H9 (cell line): ENCODE data around the gene ABCG2. TPM values are rescaled to one million over a fixed set of nuclear protein-coding genes. Genes with fewer than 3 reads are reported as not detected.

Experiments
- DNase-seq: peaks from one replicate; pipeline ENCODE4 v3.0.0-alpha.2; 2017
- H2AFZ ChIP-seq: one replicate; pipeline ENCODE4 v1.6.1; 2013; ENCODE audit warnings: mild to moderate bottlenecking, low read length, control low read depth, moderate library complexity
- H2AK5ac ChIP-seq: 2 replicates; pipeline ENCODE4 v1.6.1; 2013; ENCODE audit warnings: low read length, control low read depth, mixed read lengths; ENCODE audit not compliant: insufficient read length
- H2BK120ac ChIP-seq: one replicate; pipeline ENCODE4 v1.6.1; 2013; ENCODE audit warnings: low read depth, mild to moderate bottlenecking, low read length, control low read depth, inconsistent platforms; ENCODE audit not compliant: poor library complexity, severe bottlenecking
- H2BK12ac ChIP-seq: 2 replicates; pipeline ENCODE4 v1.6.1; 2013; ENCODE audit warnings: low read length, control low read depth, mixed read lengths, low read depth; ENCODE audit not compliant: insufficient read length
- H2BK15ac ChIP-seq: 2 replicates; pipeline ENCODE4 v1.6.1; 2013; ENCODE audit warnings: low read depth, low read length, control low read depth
- H2BK20ac ChIP-seq: one replicate; pipeline ENCODE4 v1.6.1; 2013; ENCODE audit warnings: low read depth, mild to moderate bottlenecking, low read length, control low read depth, inconsistent platforms; ENCODE audit not compliant: poor library complexity, severe bottlenecking
- H2BK5ac ChIP-seq: 2 replicates; pipeline ENCODE4 v1.6.1; 2013; ENCODE audit warnings: low read length, control low read depth, mixed read lengths; ENCODE audit not compliant: insufficient read length
- H3K14ac ChIP-seq: 2 replicates; pipeline ENCODE4 v1.6.1; 2013; ENCODE audit warnings: low read length, control low read depth; ENCODE audit not compliant: insufficient read depth
- H3K18ac ChIP-seq: 2 replicates; pipeline ENCODE4 v1.6.1; 2013; ENCODE audit warnings: low read depth, mild to moderate bottlenecking, mixed read lengths, low read length, control low read depth; ENCODE audit not compliant: insufficient read length
- H3K23ac ChIP-seq: 2 replicates; pipeline ENCODE4 v1.6.1; 2013; ENCODE audit warnings: low read length, control low read depth, mixed read lengths, low read depth; ENCODE audit not compliant: insufficient read length
- H3K23me2 ChIP-seq: 2 replicates; pipeline ENCODE4 v1.6.1; 2013; ENCODE audit warnings: low read depth, mild to moderate bottlenecking, mixed read lengths, low read length, control low read depth; ENCODE audit not compliant: insufficient read length, poor library complexity, severe bottlenecking
- H3K27ac ChIP-seq: 2 replicates; pipeline ENCODE4 v1.5.1; 2013; ENCODE audit warnings: low read length, control low read depth, mixed read lengths, low read depth; ENCODE audit not compliant: insufficient read length
- H3K27me3 ChIP-seq: 2 replicates; pipeline ENCODE4 v1.6.1; 2013; ENCODE audit warnings: low read length, control low read depth, inconsistent platforms; ENCODE audit not compliant: insufficient read depth
- H3K4ac ChIP-seq: 2 replicates; pipeline ENCODE4 v1.6.1; 2013; ENCODE audit warnings: low read depth, mild to moderate bottlenecking, control low read depth, inconsistent platforms, low read length, moderate library complexity
- H3K4me1 ChIP-seq: 2 replicates; pipeline ENCODE4 v1.6.1; 2013; ENCODE audit warnings: low read length, control low read depth, inconsistent platforms; ENCODE audit not compliant: insufficient read depth
- H3K4me2 ChIP-seq: 2 replicates; pipeline ENCODE4 v1.6.1; 2013; ENCODE audit warnings: low read length, control low read depth, mixed read lengths; ENCODE audit not compliant: insufficient read length, insufficient read depth
- H3K56ac ChIP-seq: 2 replicates; pipeline ENCODE4 v1.6.1; 2013; ENCODE audit warnings: low read depth, mild to moderate bottlenecking, mixed read lengths, low read length, control low read depth; ENCODE audit not compliant: insufficient read length
- H3K79me1 ChIP-seq: 2 replicates; pipeline ENCODE4 v1.6.1; 2013; ENCODE audit warnings: low read depth, mild to moderate bottlenecking, moderate library complexity, low read length, control low read depth, inconsistent platforms; ENCODE audit not compliant: insufficient read depth, poor library complexity, severe bottlenecking
- H3K79me2 ChIP-seq: 2 replicates; pipeline ENCODE4 v1.6.1; 2013; ENCODE audit warnings: low read length, control low read depth, inconsistent platforms; ENCODE audit not compliant: insufficient read depth
- H3K9ac ChIP-seq: 2 replicates; pipeline ENCODE4 v1.6.1; 2013; ENCODE audit warnings: low read length, control low read depth, mixed read lengths; ENCODE audit not compliant: insufficient read length; ENCODE audit errors: extremely low read depth
- H3K9me3 ChIP-seq: one replicate; pipeline ENCODE4 v1.6.1; 2013; ENCODE audit warnings: low read depth, low read length, inconsistent platforms; ENCODE audit not compliant: control insufficient read depth
- H3T11ph ChIP-seq: one replicate; pipeline ENCODE4 v1.6.1; 2013; ENCODE audit warnings: mild to moderate bottlenecking, low read length, control low read depth, inconsistent platforms
- H4K20me1 ChIP-seq: one replicate; pipeline ENCODE4 v1.6.1; 2013; ENCODE audit not compliant: control insufficient read depth, insufficient read length, insufficient read depth
- H4K5ac ChIP-seq: 2 replicates; pipeline ENCODE4 v1.6.1; 2013; ENCODE audit warnings: low read depth, mild to moderate bottlenecking, mixed read lengths, low read length, control low read depth; ENCODE audit not compliant: insufficient read length
- H4K8ac ChIP-seq: replicated peaks from 2 replicates; pipeline ENCODE4 v1.6.1; 2013; ENCODE audit warnings: low read length, control low read depth, mixed read lengths, low read depth; ENCODE audit not compliant: insufficient read length
- H4K91ac ChIP-seq: 2 replicates; pipeline ENCODE4 v1.6.1; 2013; ENCODE audit warnings: low read depth, mild to moderate bottlenecking, moderate library complexity, mixed read lengths, low read length, control low read depth; ENCODE audit not compliant: insufficient read length
- H3K27ac Mint-ChIP-seq, 3 experiments: 2 replicates in 2 of 3; 3 replicates in 1 of 3; pipeline ENCODE4 v1.8.0; 2020 to 2021; ENCODE audit warnings: mixed read lengths in 3 of 3, mild to moderate bottlenecking in 1 of 3, moderate library complexity in 1 of 3
- H3K27me3 Mint-ChIP-seq: 2 replicates; pipeline ENCODE4 v1.8.0; 2021; ENCODE audit warnings: low read depth, mild to moderate bottlenecking, moderate library complexity, mixed read lengths
- H3K36me3 Mint-ChIP-seq, 3 experiments: 2 replicates in 2 of 3; 3 replicates in 1 of 3; pipeline ENCODE4 v1.8.0; 2020 to 2021; ENCODE audit warnings: low read depth in 3 of 3, mixed read lengths in 3 of 3; ENCODE audit not compliant: insufficient read depth in 1 of 3
- H3K4me1 Mint-ChIP-seq, 2 experiments: 2 replicates each; pipeline ENCODE4 v1.8.0; 2020; ENCODE audit warnings: mixed read lengths in 2 of 2
- H3K4me3 Mint-ChIP-seq, 2 experiments: 2 replicates in 1 of 2; 3 replicates in 1 of 2; pipeline ENCODE4 v1.8.0; 2020 to 2021; ENCODE audit warnings: mild to moderate bottlenecking in 2 of 2, mixed read lengths in 2 of 2, moderate library complexity in 1 of 2
- H3K9me3 Mint-ChIP-seq, 2 experiments: 2 replicates in 1 of 2; 3 replicates in 1 of 2; pipeline ENCODE4 v1.8.0; 2020; ENCODE audit warnings: mild to moderate bottlenecking in 2 of 2, mixed read lengths in 2 of 2, moderate library complexity in 1 of 2
- WGBS: extraction: QIAGEN DNeasy Blood & Tissue Kit; methylation state at CpG from one replicate; pipeline ENCODE4 v1.1.7; 2013; ENCODE audit warnings: missing lambda C conversion rate, low lambda C conversion rate, mixed read lengths; ENCODE audit not compliant: insufficient read length; ENCODE audit errors: extremely low coverage; 5-methylcytosine and 5-hydroxymethylcytosine counted together
- total RNA-seq: library from RNA; stranded (reverse); gene quantifications from 2 replicates; pipeline ENCODE4 v1.2.1, GENCODE V29; 2021
- TF ChIP-seq, protein P1 (sequence below): fragments of 200-600 bp; sonication (generic); conservative IDR thresholded peaks from 3 replicates; pipeline ENCODE4 v1.8.0; 2021; ENCODE audit warnings: antibody characterized with exemption, mild to moderate bottlenecking

ABCG2 gene
- total RNA-seq, 1 experiment from 2014 or later, result 1.5 TPM

- H3K27me3 Mint-ChIP-seq, result peaks cover 5% of the 10 kb centered on the region; the same call in 1 of the 2 replicates
- H3K4me1 ChIP-seq, result peaks cover 2% of the 10 kb centered on the region; the same call in 1 of the 2 replicates
Observed at GRCh38 chr4:88144048-88144447, 14.4 kb downstream of the ABCG2 start.

More at GRCh38 chr4:88144048-88144447, 14.4 kb downstream of the ABCG2 start:
- no peaks in the 10 kb centered on the region for H3K36me3 Mint-ChIP-seq
- no peak for DNase-seq
- H3K9me3 Mint-ChIP-seq, result no peaks in the 10 kb centered on the region; a peak in 1 of 5 replicates
- H3K27me3 ChIP-seq, result no peaks in the 10 kb centered on the region
- H2AFZ ChIP-seq, result no peak overlapping the region
- no peak overlapping the region for H2BK120ac ChIP-seq
- no peak overlapping the region for H3K56ac ChIP-seq
- no peak overlapping the region for H2BK5ac ChIP-seq
- H4K20me1 ChIP-seq, result no peaks in the 10 kb centered on the region
- no peaks in the 10 kb centered on the region for H3K79me2 ChIP-seq
- no CpG with 5 or more reads among the region's 5 CpGs for WGBS
- TF ChIP-seq, protein P1, sequence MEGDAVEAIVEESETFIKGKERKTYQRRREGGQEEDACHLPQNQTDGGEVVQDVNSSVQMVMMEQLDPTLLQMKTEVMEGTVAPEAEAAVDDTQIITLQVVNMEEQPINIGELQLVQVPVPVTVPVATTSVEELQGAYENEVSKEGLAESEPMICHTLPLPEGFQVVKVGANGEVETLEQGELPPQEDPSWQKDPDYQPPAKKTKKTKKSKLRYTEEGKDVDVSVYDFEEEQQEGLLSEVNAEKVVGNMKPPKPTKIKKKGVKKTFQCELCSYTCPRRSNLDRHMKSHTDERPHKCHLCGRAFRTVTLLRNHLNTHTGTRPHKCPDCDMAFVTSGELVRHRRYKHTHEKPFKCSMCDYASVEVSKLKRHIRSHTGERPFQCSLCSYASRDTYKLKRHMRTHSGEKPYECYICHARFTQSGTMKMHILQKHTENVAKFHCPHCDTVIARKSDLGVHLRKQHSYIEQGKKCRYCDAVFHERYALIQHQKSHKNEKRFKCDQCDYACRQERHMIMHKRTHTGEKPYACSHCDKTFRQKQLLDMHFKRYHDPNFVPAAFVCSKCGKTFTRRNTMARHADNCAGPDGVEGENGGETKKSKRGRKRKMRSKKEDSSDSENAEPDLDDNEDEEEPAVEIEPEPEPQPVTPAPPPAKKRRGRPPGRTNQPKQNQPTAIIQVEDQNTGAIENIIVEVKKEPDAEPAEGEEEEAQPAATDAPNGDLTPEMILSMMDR, result no peak
- H2AK5ac ChIP-seq, result no peak overlapping the region
- H3K9ac ChIP-seq, result no peak overlapping the region
- no peak overlapping the region for H2BK12ac ChIP-seq
- H3K14ac ChIP-seq, result no peak overlapping the region
- no peak overlapping the region for H3K4ac ChIP-seq
- H3K79me1 ChIP-seq, result no peaks in the 10 kb centered on the region
- no peak overlapping the region for H2BK15ac ChIP-seq
- H4K8ac ChIP-seq, result no peak overlapping the region
- no peak overlapping the region for H3K23ac ChIP-seq
- H3K27ac ChIP-seq, result no peak overlapping the region
- H3K23me2 ChIP-seq, result no peaks in the 10 kb centered on the region
- no peak overlapping the region for H3T11ph ChIP-seq
- H3K18ac ChIP-seq, result no peak overlapping the region
- H3K4me2 ChIP-seq, result no peak overlapping the region
- peak overlapping the region in 1 of 3 experiments; percentile 79; a peak in 2 of 7 replicates for H3K27ac Mint-ChIP-seq
- peaks cover 39 to 48% of the 10 kb centered on the region in 2 experiments for H3K4me1 Mint-ChIP-seq
- no peak overlapping the region for H2BK20ac ChIP-seq
- H3K9me3 ChIP-seq, result no peaks in the 10 kb centered on the region
- no peak overlapping the region for H4K91ac ChIP-seq
- no peak overlapping the region for H4K5ac ChIP-seq
- no peak overlapping the region for H3K4me3 Mint-ChIP-seq
